ENCODE data around the gene TMEM63C. TPM values are rescaled to one million over a fixed set of nuclear protein-coding genes. Genes with fewer than 3 reads are reported as not detected.

TMEM63C gene
- total RNA-seq, 4 donors from 2014 or later: 11.4 to 37.6 (median 18.9) TPM

- intact Hi-C loops (cut with DNase I; ENCODE audit: low total_unique reads): no loop called here
- DNase-seq (ENCODE audit: low spot score in 2 of 2): no peak
- H3K4me3 ChIP-seq (ENCODE audit: low read depth, poor library complexity, severe bottlenecking): no peak overlapping the region
- WGBS, 2 donors: 49 to 57% methylated on average over 3 of the region's 3 CpGs
- TF ChIP-seq CTCF (IDR thresholded peaks at IDR 0.05) (no peak), POLR2A (IDR thresholded peaks at IDR 0.05) (no peak)
Observed at GRCh38 chr14:77178656-77179055, 2.9 kb upstream of the TMEM63C start.

- WGBS, 2 donors: 40 to 41% methylated on average over 12 of the region's 12 CpGs
- no peak for DNase-seq (ENCODE audit: low spot score in 2 of 2)
- H3K4me3 ChIP-seq (ENCODE audit: low read depth, poor library complexity, severe bottlenecking): no peak overlapping the region
- intact Hi-C loops (cut with DNase I; ENCODE audit: low total_unique reads): no loop called here
- TF ChIP-seq CTCF (IDR thresholded peaks at IDR 0.05) (no peak), POLR2A (IDR thresholded peaks at IDR 0.05) (no peak)
Observed at GRCh38 chr14:77180726-77181602, 634 bp upstream of the TMEM63C start.

- no peak for DNase-seq (ENCODE audit: low spot score in 2 of 2)
- TF ChIP-seq POLR2A (IDR thresholded peaks at IDR 0.05): no peak
- no peak for TF ChIP-seq CTCF (IDR thresholded peaks at IDR 0.05)
- intact Hi-C loops (cut with DNase I; ENCODE audit: low total_unique reads): no loop called here
- H3K4me3 ChIP-seq (ENCODE audit: low read depth, poor library complexity, severe bottlenecking): no peak overlapping the region
- WGBS, 2 donors: 45 to 62% methylated on average over 5 of the region's 5 CpGs
Observed at GRCh38 chr14:77183896-77184295, 2.3 kb downstream of the TMEM63C start.

GRCh38 chr14:77184396-77185092 is 2.9 kb downstream of the TMEM63C start:
- no peak overlapping the region for H3K4me3 ChIP-seq (ENCODE audit: low read depth, poor library complexity, severe bottlenecking)
- intact Hi-C loops (cut with DNase I; ENCODE audit: low total_unique reads): no loop called here
- 34 to 44% methylated on average over 11 of the region's 11 CpGs for WGBS, 2 donors
- no peak for TF ChIP-seq CTCF (IDR thresholded peaks at IDR 0.05)
- no peak for TF ChIP-seq POLR2A (IDR thresholded peaks at IDR 0.05)
- DNase-seq (ENCODE audit: low spot score in 2 of 2): peak in 1 of 2 donors; percentile 37

- H3K4me3 ChIP-seq (ENCODE audit: low read depth, poor library complexity, severe bottlenecking): no peak overlapping the region
- no peak for DNase-seq (ENCODE audit: low spot score in 2 of 2)
- no peak for TF ChIP-seq CTCF (IDR thresholded peaks at IDR 0.05)
- no peak for TF ChIP-seq POLR2A (IDR thresholded peaks at IDR 0.05)
- 29 to 54% methylated on average over 2 of the region's 2 CpGs for WGBS, 2 donors
- intact Hi-C loops (cut with DNase I; ENCODE audit: low total_unique reads): no loop called here
Observed at GRCh38 chr14:77185093-77185465, 3.5 kb downstream of the TMEM63C start.
